ENCODE data around the gene GPN2. TPM values are rescaled to one million over a fixed set of nuclear protein-coding genes. Genes with fewer than 3 reads are reported as not detected.
"Not testable (repeated sequence)": the region's sequence is repeated elsewhere in the genome, so short reads cannot be mapped to it uniquely, and the experiment has no call there.

The GPN2 gene
- total and polyA plus RNA-seq, 9 donors: 10.8 to 21.5 (median 19.6) TPM

GRCh38 chr1:26851106-26851684, 38.9 kb downstream of the GPN2 start:
- Histone ChIP-seq H3K9me3 (replicated peaks; ENCODE audit: control insufficient read depth, low read depth, low read length) (no peaks in the 10 kb centered on the region), H3K36me3 (ENCODE audit: control insufficient read depth, insufficient read depth, low read length) (peaks cover 92% of the 10 kb centered on the region), H3K27me3 (ENCODE audit: control insufficient read depth, insufficient read depth, low read length) (no peaks in the 10 kb centered on the region), H3K4me3 (ENCODE audit: low read length) (no peak overlapping the region), H3K4me1 (ENCODE audit: control insufficient read depth, insufficient read depth, low read length) (peaks cover 3% of the 10 kb centered on the region), H3K27ac (ENCODE audit: low read length) (no peak overlapping the region)
- DNase-seq: no peak
- 76% methylated on average over 12 of the region's 12 CpGs for WGBS (ENCODE audit: insufficient coverage)

DNA sequence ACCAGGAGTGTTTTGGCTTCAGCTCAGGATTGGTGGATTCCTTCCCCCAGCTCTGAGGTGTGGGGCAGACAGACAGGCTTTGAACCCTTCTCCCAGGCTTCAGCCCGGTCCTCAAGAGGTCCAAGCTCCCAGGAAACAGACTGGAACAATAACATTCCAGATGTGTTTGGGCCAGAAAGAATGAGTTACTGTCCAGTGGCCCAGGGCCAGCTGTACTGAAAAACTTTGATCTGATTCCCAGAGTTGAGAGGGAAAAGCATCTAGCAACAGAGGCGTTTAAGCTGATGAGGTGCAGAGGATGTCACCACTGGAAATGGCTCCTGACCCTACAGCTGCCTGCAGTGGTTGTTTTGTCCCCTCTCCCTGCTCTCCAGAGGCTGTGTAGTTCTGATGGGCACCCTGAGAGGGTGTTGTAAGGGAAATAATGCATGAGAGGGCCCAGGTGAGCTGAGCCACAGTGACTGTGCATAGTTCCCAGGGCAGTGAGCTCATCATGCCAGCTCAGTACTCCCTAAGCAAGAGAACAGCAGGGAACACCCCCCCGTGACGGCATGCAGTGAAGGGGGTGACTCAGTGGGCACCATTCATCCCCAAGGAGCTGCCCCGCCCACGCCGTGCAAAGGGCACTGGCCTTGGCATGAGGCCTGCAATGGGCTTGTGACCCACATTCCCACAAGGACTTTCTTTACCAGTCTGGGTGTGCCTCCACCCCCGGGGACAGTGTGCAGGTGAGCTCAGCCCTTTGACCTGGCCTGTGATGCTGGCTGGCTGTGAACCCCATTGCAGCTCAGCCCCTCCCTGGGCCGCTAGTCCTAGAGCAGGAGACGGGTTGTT, 40.9 kb downstream of the GPN2 start:
- no peak overlapping the region for H3K27ac ChIP-seq (ENCODE audit: low read length)
- 68% methylated on average over 7 of the region's 10 CpGs for WGBS (ENCODE audit: insufficient coverage)

GRCh38 chr1:26848499-26848898, 41.6 kb downstream of the GPN2 start:
- no peaks in the 10 kb centered on the region for H3K9me3 ChIP-seq (replicated peaks; ENCODE audit: control insufficient read depth, low read depth, low read length)
- no peak overlapping the region for H3K27ac ChIP-seq (ENCODE audit: low read length)
- H3K4me3 ChIP-seq (ENCODE audit: low read length): no peak overlapping the region
- no peaks in the 10 kb centered on the region for H3K27me3 ChIP-seq (ENCODE audit: control insufficient read depth, insufficient read depth, low read length)
- peaks cover 70% of the 10 kb centered on the region for H3K36me3 ChIP-seq (ENCODE audit: control insufficient read depth, insufficient read depth, low read length)
- DNase-seq: no peak
- H3K4me1 ChIP-seq (ENCODE audit: control insufficient read depth, insufficient read depth, low read length): peaks cover 3% of the 10 kb centered on the region
- WGBS (ENCODE audit: insufficient coverage): 72% methylated on average over 6 of the region's 10 CpGs

More for the DNA sequence above, 40.9 kb downstream of the GPN2 start:
- Histone ChIP-seq H3K36me3 (ENCODE audit: control insufficient read depth, insufficient read depth, low read length) (peaks cover 73% of the 10 kb centered on the region), H3K9me3 (replicated peaks; ENCODE audit: control insufficient read depth, low read depth, low read length) (no peaks in the 10 kb centered on the region), H3K4me3 (ENCODE audit: low read length) (no peak overlapping the region), H3K4me1 (ENCODE audit: control insufficient read depth, insufficient read depth, low read length) (peaks cover 3% of the 10 kb centered on the region), H3K27me3 (ENCODE audit: control insufficient read depth, insufficient read depth, low read length) (no peaks in the 10 kb centered on the region)
- DNase-seq: peak; percentile 65

- WGBS (ENCODE audit: insufficient coverage): 84% methylated on average over 4 of the region's 6 CpGs
- peaks cover 64% of the 10 kb centered on the region for H3K36me3 ChIP-seq (ENCODE audit: control insufficient read depth, insufficient read depth, low read length)
Observed at GRCh38 chr1:26847826-26848225, 42.3 kb downstream of the GPN2 start.

DNA sequence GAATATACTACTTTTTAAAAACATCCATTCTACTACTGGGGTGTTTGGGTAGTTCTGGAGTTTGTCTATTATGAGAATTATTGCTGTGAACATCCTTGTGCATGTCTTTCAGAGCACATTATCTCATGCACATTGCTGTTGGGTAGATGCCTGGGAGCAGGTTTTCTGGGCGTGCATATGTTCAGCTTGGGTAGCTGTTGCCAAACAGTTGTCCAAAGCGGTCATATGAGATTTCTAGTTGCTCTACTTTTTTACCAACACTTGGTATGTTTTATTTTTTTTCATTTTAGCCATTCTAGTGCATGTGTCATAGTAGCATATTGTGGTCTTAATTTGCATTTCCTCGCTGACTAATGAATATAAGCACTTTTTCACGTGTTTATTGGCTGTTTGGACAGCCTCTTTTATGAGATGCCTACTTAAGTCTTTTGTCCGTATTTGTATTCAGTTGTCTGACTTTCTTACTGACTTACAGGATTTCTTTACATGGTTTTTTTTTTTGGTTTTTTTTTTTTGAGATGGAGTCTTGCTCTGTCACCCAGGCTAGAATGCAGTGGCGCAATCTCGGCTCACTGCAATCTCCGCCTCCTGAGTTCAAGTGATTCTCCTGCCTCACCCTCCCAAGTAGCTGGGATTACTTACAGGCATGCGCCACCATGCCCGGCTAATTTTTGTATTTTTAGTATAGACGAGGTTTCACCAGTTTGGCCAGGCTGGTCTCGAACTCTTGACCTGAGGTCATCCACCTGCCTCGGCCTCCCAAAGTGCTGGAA, 45.5 kb downstream of the GPN2 start:
- peaks cover 56% of the 10 kb centered on the region for H3K36me3 ChIP-seq (ENCODE audit: control insufficient read depth, insufficient read depth, low read length)
- H3K9me3 ChIP-seq (replicated peaks; ENCODE audit: control insufficient read depth, low read depth, low read length): no peaks in the 10 kb centered on the region
- no peak overlapping the region for H3K4me3 ChIP-seq (ENCODE audit: low read length)
- H3K27ac ChIP-seq (ENCODE audit: low read length): no peak overlapping the region
- H3K27me3 ChIP-seq (ENCODE audit: control insufficient read depth, insufficient read depth, low read length): no peaks in the 10 kb centered on the region
- WGBS (ENCODE audit: insufficient coverage): 97% methylated on average over 6 of the region's 13 CpGs
- peaks cover 3% of the 10 kb centered on the region for H3K4me1 ChIP-seq (ENCODE audit: control insufficient read depth, insufficient read depth, low read length)
- peak; percentile 53 for DNase-seq

More at GRCh38 chr1:26847826-26848225, 42.3 kb downstream of the GPN2 start:
- H3K4me1 ChIP-seq (ENCODE audit: control insufficient read depth, insufficient read depth, low read length); H3K27ac ChIP-seq (ENCODE audit: low read length); H3K27me3 ChIP-seq (ENCODE audit: control insufficient read depth, insufficient read depth, low read length); H3K4me3 ChIP-seq (ENCODE audit: low read length); H3K9me3 ChIP-seq (replicated peaks; ENCODE audit: control insufficient read depth, low read depth, low read length); DNase-seq: not testable (repeated sequence)

DNA sequence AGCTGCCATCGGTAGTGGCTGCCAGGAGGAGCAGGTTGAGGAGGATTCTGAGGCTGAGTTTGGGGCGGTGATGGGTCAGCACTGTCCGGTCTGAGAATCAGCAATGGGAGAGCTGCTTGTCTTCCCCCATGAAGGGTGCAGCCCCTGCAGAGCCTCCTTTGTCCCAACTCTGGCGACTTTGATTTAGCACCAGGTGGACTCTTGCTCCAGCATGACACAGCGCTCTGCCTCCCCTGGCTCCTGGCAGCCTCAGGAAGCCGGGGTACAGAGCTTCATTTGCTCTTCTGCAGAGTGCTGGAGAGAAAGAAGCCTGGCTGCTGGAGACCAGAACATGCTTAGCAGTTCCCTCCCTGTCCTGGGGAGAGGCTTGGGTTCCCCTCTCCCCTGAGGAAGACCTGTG, 50.3 kb downstream of the GPN2 start:
- H3K9me3 ChIP-seq (replicated peaks; ENCODE audit: control insufficient read depth, low read depth, low read length): no peaks in the 10 kb centered on the region
- no peak overlapping the region for H3K4me3 ChIP-seq (ENCODE audit: low read length)
- peaks cover 59% of the 10 kb centered on the region for H3K36me3 ChIP-seq (ENCODE audit: control insufficient read depth, insufficient read depth, low read length)
- H3K27ac ChIP-seq (ENCODE audit: low read length): no peak overlapping the region
- no peaks in the 10 kb centered on the region for H3K4me1 ChIP-seq (ENCODE audit: control insufficient read depth, insufficient read depth, low read length)
- no peak for DNase-seq
- H3K27me3 ChIP-seq (ENCODE audit: control insufficient read depth, insufficient read depth, low read length): no peaks in the 10 kb centered on the region
- 87% methylated on average over 5 of the region's 6 CpGs for WGBS (ENCODE audit: insufficient coverage)

- H3K4me3 ChIP-seq (ENCODE audit: low read length): no peak overlapping the region
- H3K27me3 ChIP-seq (ENCODE audit: control insufficient read depth, insufficient read depth, low read length): no peaks in the 10 kb centered on the region
- no peak for DNase-seq
- WGBS (ENCODE audit: insufficient coverage): 80% methylated on average over 1 of the region's 1 CpG
- H3K9me3 ChIP-seq (replicated peaks; ENCODE audit: control insufficient read depth, low read depth, low read length): no peaks in the 10 kb centered on the region
- H3K4me1 ChIP-seq (ENCODE audit: control insufficient read depth, insufficient read depth, low read length): no peaks in the 10 kb centered on the region
- H3K36me3 ChIP-seq (ENCODE audit: control insufficient read depth, insufficient read depth, low read length): peaks cover 64% of the 10 kb centered on the region
- H3K27ac ChIP-seq (ENCODE audit: low read length): no peak overlapping the region
Observed at GRCh38 chr1:26839339-26839722, 50.8 kb downstream of the GPN2 start.

- DNase-seq: no peak
- Histone ChIP-seq H3K4me3 (ENCODE audit: low read length) (no peak overlapping the region), H3K27ac (ENCODE audit: low read length) (no peak overlapping the region), H3K4me1 (ENCODE audit: control insufficient read depth, insufficient read depth, low read length) (no peaks in the 10 kb centered on the region), H3K36me3 (ENCODE audit: control insufficient read depth, insufficient read depth, low read length) (peaks cover 67% of the 10 kb centered on the region), H3K27me3 (ENCODE audit: control insufficient read depth, insufficient read depth, low read length) (no peaks in the 10 kb centered on the region), H3K9me3 (replicated peaks; ENCODE audit: control insufficient read depth, low read depth, low read length) (no peaks in the 10 kb centered on the region)
- 78% methylated on average over 5 of the region's 8 CpGs for WGBS (ENCODE audit: insufficient coverage)
Observed at GRCh38 chr1:26838474-26839338, 51.4 kb downstream of the GPN2 start.

GRCh38 chr1:26837665-26838064, 52.4 kb downstream of the GPN2 start:
- H3K27ac ChIP-seq (ENCODE audit: low read length); DNase-seq; H3K27me3 ChIP-seq (ENCODE audit: control insufficient read depth, insufficient read depth, low read length); H3K4me1 ChIP-seq (ENCODE audit: control insufficient read depth, insufficient read depth, low read length); H3K4me3 ChIP-seq (ENCODE audit: low read length); H3K9me3 ChIP-seq (replicated peaks; ENCODE audit: control insufficient read depth, low read depth, low read length): not testable (repeated sequence)
- peaks cover 73% of the 10 kb centered on the region for H3K36me3 ChIP-seq (ENCODE audit: control insufficient read depth, insufficient read depth, low read length)
- WGBS (ENCODE audit: insufficient coverage): 91% methylated on average over 3 of the region's 5 CpGs

Measured in muscle of leg (tissue), 11 donors.